Endothelial cell of hepatic sinusoid (primary cell): ENCODE results near the gene ACKR4.

Experiments
- in situ Hi-C: cut with HindIII; loops from 2 replicates; pipeline ENCODE4 v1.10.0; 2017; ENCODE audit warnings: low sequenced_read_pairs

The ACKR4 gene

GRCh38 chr3:132637590-132637989 lies 40.5 kb downstream of the ACKR4 start:
- in situ Hi-C loops, result loop anchor here (25.0 kb wide), 1 partner anchor 100 kb away; no protein-coding TSS in a partner anchor

DNA sequence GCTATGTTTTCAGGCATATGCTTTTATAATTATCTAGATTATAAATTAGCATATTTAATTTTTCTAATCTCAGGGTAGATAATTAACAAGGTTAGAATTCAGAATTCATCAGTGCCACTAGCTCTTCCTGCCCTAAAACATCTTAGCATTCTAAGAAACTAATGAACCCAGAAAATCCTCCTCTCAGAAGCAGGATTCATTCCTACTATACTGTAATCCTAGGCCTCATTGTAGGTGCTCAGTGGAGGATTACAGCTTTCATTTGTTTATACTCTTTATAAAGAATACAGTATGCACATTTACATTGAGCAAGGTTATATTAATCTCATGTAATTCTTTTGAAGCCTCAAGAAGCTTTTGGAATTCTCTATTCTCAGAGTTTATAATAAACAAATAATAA lies 41.6 kb downstream of the ACKR4 start:
- in situ Hi-C loops, result loop anchor here (25.0 kb wide), 1 partner anchor 101 kb away; no protein-coding TSS in a partner anchor

GRCh38 chr3:132641427-132641826 lies 44.4 kb downstream of the ACKR4 start:
- in situ Hi-C loops, result loop anchor here (25.0 kb wide), 1 partner anchor 104 kb away; no protein-coding TSS in a partner anchor

DNA sequence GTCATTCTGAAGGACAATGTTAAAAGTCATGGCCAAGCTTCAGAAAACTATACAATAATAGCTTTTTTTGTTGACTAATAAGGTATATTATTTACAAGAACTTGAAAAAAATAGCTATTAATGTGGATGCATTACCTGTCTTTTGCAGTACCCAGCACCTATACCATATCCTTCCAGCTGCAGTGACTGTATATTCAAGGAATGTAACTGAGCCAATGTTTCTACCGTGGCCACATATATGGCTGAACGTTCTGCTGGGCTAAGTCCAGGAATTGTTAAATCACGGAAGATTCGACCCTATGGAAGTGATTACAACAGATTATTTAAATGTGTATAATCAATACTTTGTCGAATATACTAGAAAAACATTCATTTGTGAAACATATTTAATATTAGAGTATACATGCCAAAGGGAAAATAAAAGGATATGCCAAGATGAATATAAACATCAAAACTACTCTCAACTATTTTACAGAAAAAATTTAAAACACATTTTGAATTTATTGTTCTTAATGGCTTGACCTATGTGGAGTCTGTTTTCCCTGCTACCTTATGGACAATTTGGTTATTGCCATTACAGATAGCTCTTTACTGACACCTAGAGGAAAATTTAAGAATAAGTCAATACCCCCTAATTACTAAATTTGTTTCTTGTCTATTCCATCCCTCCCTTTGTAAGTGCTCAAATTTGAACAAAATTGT lies 44.9 kb downstream of the ACKR4 start:
- in situ Hi-C loops, result loop anchor here (25.0 kb wide), 1 partner anchor 105 kb away; no protein-coding TSS in a partner anchor

GRCh38 chr3:132642539-132642847 lies 45.4 kb downstream of the ACKR4 start:
- in situ Hi-C loops, result loop anchor here (25.0 kb wide), 1 partner anchor 105 kb away; no protein-coding TSS in a partner anchor

DNA sequence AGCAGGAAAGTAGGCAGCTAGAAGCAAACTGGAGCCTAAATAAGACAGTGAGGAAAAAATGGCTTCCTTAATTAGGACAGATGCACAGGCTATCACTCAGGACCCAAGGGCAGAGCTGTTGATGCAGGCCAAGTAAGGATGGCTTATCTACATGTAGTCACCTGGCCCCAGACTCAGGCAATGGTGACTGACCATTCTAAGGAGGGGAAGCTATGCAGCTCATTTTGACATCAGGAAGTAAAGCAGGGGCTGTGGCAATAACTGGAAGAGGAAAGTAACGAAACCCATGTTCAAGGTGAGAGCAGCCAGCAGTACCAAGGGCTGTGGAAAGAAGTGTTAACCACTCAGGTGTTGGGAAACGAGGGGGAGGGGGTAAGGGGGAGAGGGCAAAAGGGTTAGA lies 46.3 kb downstream of the ACKR4 start:
- in situ Hi-C loops, result loop anchor here (25.0 kb wide), 1 partner anchor 106 kb away; no protein-coding TSS in a partner anchor

GRCh38 chr3:132645058-132645457 lies 48.0 kb downstream of the ACKR4 start:
- in situ Hi-C loops, result loop anchor here (25.0 kb wide), 1 partner anchor 108 kb away; no protein-coding TSS in a partner anchor

DNA sequence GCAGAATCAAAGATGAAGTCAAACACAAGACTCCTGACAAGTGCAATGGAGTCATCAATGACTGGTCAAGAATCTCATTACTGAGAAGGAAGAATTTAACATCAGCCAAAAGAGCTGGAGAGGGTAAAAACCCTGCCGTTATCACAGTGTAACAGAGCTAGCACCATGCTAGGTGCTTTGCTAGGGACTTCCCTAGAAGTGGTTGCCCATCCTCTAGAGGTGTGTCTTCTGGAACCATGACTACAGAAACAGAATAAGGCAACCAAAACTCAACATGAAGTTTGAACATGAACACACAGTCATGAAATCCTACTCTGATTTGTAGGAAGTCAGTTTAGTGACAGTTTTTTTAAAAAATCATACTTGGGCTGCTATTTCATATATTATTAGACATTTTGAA lies 53.1 kb downstream of the ACKR4 start:
- in situ Hi-C loops, result no loop called here
